H9 (cell line): ENCODE results near the gene PRDM4. TPM values are rescaled to one million over a fixed set of nuclear protein-coding genes. Genes with fewer than 3 reads are reported as not detected.

Source experiments
- DNase-seq: peaks from one replicate; pipeline ENCODE4 v3.0.0-alpha.2; 2017
- H2AFZ ChIP-seq: one replicate; pipeline ENCODE4 v1.6.1; 2013; ENCODE audit warnings: mild to moderate bottlenecking, low read length, control low read depth, moderate library complexity
- H2AK5ac ChIP-seq: 2 replicates; pipeline ENCODE4 v1.6.1; 2013; ENCODE audit warnings: low read length, control low read depth, mixed read lengths; ENCODE audit not compliant: insufficient read length
- H2BK120ac ChIP-seq: one replicate; pipeline ENCODE4 v1.6.1; 2013; ENCODE audit warnings: low read depth, mild to moderate bottlenecking, low read length, control low read depth, inconsistent platforms; ENCODE audit not compliant: poor library complexity, severe bottlenecking
- H2BK12ac ChIP-seq: 2 replicates; pipeline ENCODE4 v1.6.1; 2013; ENCODE audit warnings: low read length, control low read depth, mixed read lengths, low read depth; ENCODE audit not compliant: insufficient read length
- H2BK15ac ChIP-seq: 2 replicates; pipeline ENCODE4 v1.6.1; 2013; ENCODE audit warnings: low read depth, low read length, control low read depth
- H2BK20ac ChIP-seq: one replicate; pipeline ENCODE4 v1.6.1; 2013; ENCODE audit warnings: low read depth, mild to moderate bottlenecking, low read length, control low read depth, inconsistent platforms; ENCODE audit not compliant: poor library complexity, severe bottlenecking
- H2BK5ac ChIP-seq: 2 replicates; pipeline ENCODE4 v1.6.1; 2013; ENCODE audit warnings: low read length, control low read depth, mixed read lengths; ENCODE audit not compliant: insufficient read length
- H3K14ac ChIP-seq: 2 replicates; pipeline ENCODE4 v1.6.1; 2013; ENCODE audit warnings: low read length, control low read depth; ENCODE audit not compliant: insufficient read depth
- H3K18ac ChIP-seq: 2 replicates; pipeline ENCODE4 v1.6.1; 2013; ENCODE audit warnings: low read depth, mild to moderate bottlenecking, mixed read lengths, low read length, control low read depth; ENCODE audit not compliant: insufficient read length
- H3K23ac ChIP-seq: 2 replicates; pipeline ENCODE4 v1.6.1; 2013; ENCODE audit warnings: low read length, control low read depth, mixed read lengths, low read depth; ENCODE audit not compliant: insufficient read length
- H3K23me2 ChIP-seq: 2 replicates; pipeline ENCODE4 v1.6.1; 2013; ENCODE audit warnings: low read depth, mild to moderate bottlenecking, mixed read lengths, low read length, control low read depth; ENCODE audit not compliant: insufficient read length, poor library complexity, severe bottlenecking
- H3K27ac ChIP-seq: 2 replicates; pipeline ENCODE4 v1.5.1; 2013; ENCODE audit warnings: low read length, control low read depth, mixed read lengths, low read depth; ENCODE audit not compliant: insufficient read length
- H3K27me3 ChIP-seq: 2 replicates; pipeline ENCODE4 v1.6.1; 2013; ENCODE audit warnings: low read length, control low read depth, inconsistent platforms; ENCODE audit not compliant: insufficient read depth
- H3K4ac ChIP-seq: 2 replicates; pipeline ENCODE4 v1.6.1; 2013; ENCODE audit warnings: low read depth, mild to moderate bottlenecking, control low read depth, inconsistent platforms, low read length, moderate library complexity
- H3K4me1 ChIP-seq: 2 replicates; pipeline ENCODE4 v1.6.1; 2013; ENCODE audit warnings: low read length, control low read depth, inconsistent platforms; ENCODE audit not compliant: insufficient read depth
- H3K4me2 ChIP-seq: 2 replicates; pipeline ENCODE4 v1.6.1; 2013; ENCODE audit warnings: low read length, control low read depth, mixed read lengths; ENCODE audit not compliant: insufficient read length, insufficient read depth
- H3K56ac ChIP-seq: 2 replicates; pipeline ENCODE4 v1.6.1; 2013; ENCODE audit warnings: low read depth, mild to moderate bottlenecking, mixed read lengths, low read length, control low read depth; ENCODE audit not compliant: insufficient read length
- H3K79me1 ChIP-seq: 2 replicates; pipeline ENCODE4 v1.6.1; 2013; ENCODE audit warnings: low read depth, mild to moderate bottlenecking, moderate library complexity, low read length, control low read depth, inconsistent platforms; ENCODE audit not compliant: insufficient read depth, poor library complexity, severe bottlenecking
- H3K79me2 ChIP-seq: 2 replicates; pipeline ENCODE4 v1.6.1; 2013; ENCODE audit warnings: low read length, control low read depth, inconsistent platforms; ENCODE audit not compliant: insufficient read depth
- H3K9ac ChIP-seq: 2 replicates; pipeline ENCODE4 v1.6.1; 2013; ENCODE audit warnings: low read length, control low read depth, mixed read lengths; ENCODE audit not compliant: insufficient read length; ENCODE audit errors: extremely low read depth
- H3K9me3 ChIP-seq: one replicate; pipeline ENCODE4 v1.6.1; 2013; ENCODE audit warnings: low read depth, low read length, inconsistent platforms; ENCODE audit not compliant: control insufficient read depth
- H3T11ph ChIP-seq: one replicate; pipeline ENCODE4 v1.6.1; 2013; ENCODE audit warnings: mild to moderate bottlenecking, low read length, control low read depth, inconsistent platforms
- H4K20me1 ChIP-seq: one replicate; pipeline ENCODE4 v1.6.1; 2013; ENCODE audit not compliant: control insufficient read depth, insufficient read length, insufficient read depth
- H4K5ac ChIP-seq: 2 replicates; pipeline ENCODE4 v1.6.1; 2013; ENCODE audit warnings: low read depth, mild to moderate bottlenecking, mixed read lengths, low read length, control low read depth; ENCODE audit not compliant: insufficient read length
- H4K8ac ChIP-seq: replicated peaks from 2 replicates; pipeline ENCODE4 v1.6.1; 2013; ENCODE audit warnings: low read length, control low read depth, mixed read lengths, low read depth; ENCODE audit not compliant: insufficient read length
- H4K91ac ChIP-seq: 2 replicates; pipeline ENCODE4 v1.6.1; 2013; ENCODE audit warnings: low read depth, mild to moderate bottlenecking, moderate library complexity, mixed read lengths, low read length, control low read depth; ENCODE audit not compliant: insufficient read length
- H3K27ac Mint-ChIP-seq, 3 experiments: 2 replicates in 2 of 3; 3 replicates in 1 of 3; pipeline ENCODE4 v1.8.0; 2020 to 2021; ENCODE audit warnings: mixed read lengths in 3 of 3, mild to moderate bottlenecking in 1 of 3, moderate library complexity in 1 of 3
- H3K27me3 Mint-ChIP-seq: 2 replicates; pipeline ENCODE4 v1.8.0; 2021; ENCODE audit warnings: low read depth, mild to moderate bottlenecking, moderate library complexity, mixed read lengths
- H3K36me3 Mint-ChIP-seq, 3 experiments: 2 replicates in 2 of 3; 3 replicates in 1 of 3; pipeline ENCODE4 v1.8.0; 2020 to 2021; ENCODE audit warnings: low read depth in 3 of 3, mixed read lengths in 3 of 3; ENCODE audit not compliant: insufficient read depth in 1 of 3
- H3K4me1 Mint-ChIP-seq, 2 experiments: 2 replicates each; pipeline ENCODE4 v1.8.0; 2020; ENCODE audit warnings: mixed read lengths in 2 of 2
- H3K4me3 Mint-ChIP-seq, 2 experiments: 2 replicates in 1 of 2; 3 replicates in 1 of 2; pipeline ENCODE4 v1.8.0; 2020 to 2021; ENCODE audit warnings: mild to moderate bottlenecking in 2 of 2, mixed read lengths in 2 of 2, moderate library complexity in 1 of 2
- H3K9me3 Mint-ChIP-seq, 2 experiments: 2 replicates in 1 of 2; 3 replicates in 1 of 2; pipeline ENCODE4 v1.8.0; 2020; ENCODE audit warnings: mild to moderate bottlenecking in 2 of 2, mixed read lengths in 2 of 2, moderate library complexity in 1 of 2
- WGBS: extraction: QIAGEN DNeasy Blood & Tissue Kit; methylation state at CpG from one replicate; pipeline ENCODE4 v1.1.7; 2013; ENCODE audit warnings: missing lambda C conversion rate, low lambda C conversion rate, mixed read lengths; ENCODE audit not compliant: insufficient read length; ENCODE audit errors: extremely low coverage; 5-methylcytosine and 5-hydroxymethylcytosine counted together
- total RNA-seq: library from RNA; stranded (reverse); gene quantifications from 2 replicates; pipeline ENCODE4 v1.2.1, GENCODE V29; 2021
- TF ChIP-seq, protein P1 (sequence below): fragments of 200-600 bp; sonication (generic); conservative IDR thresholded peaks from 3 replicates; pipeline ENCODE4 v1.8.0; 2021; ENCODE audit warnings: antibody characterized with exemption, mild to moderate bottlenecking

Gene PRDM4
- total RNA-seq, 1 experiment from 2014 or later: 24.4 TPM

- Histone ChIP-seq H2BK120ac (no peak overlapping the region), H4K91ac (no peak overlapping the region), H3K4me1 (no peaks in the 10 kb centered on the region), H2BK12ac (no peak overlapping the region), H3K79me2 (no peaks in the 10 kb centered on the region), H2AFZ (no peak overlapping the region), H3K4ac (no peak overlapping the region), H3K14ac (no peak overlapping the region), H4K8ac (no peak overlapping the region), H3K23me2 (peaks cover 9% of the 10 kb centered on the region), H2BK15ac (no peak overlapping the region), H3K4me2 (peak overlapping the region; percentile 53), H3K27ac (no peak overlapping the region), H3K56ac (no peak overlapping the region), H3K23ac (no peak overlapping the region), H3K9me3 (no peaks in the 10 kb centered on the region), H2BK20ac (no peak overlapping the region), H3T11ph (no peak overlapping the region), H2AK5ac (no peak overlapping the region), H3K9ac (no peak overlapping the region), H3K27me3 (peaks cover 30% of the 10 kb centered on the region), H3K18ac (no peak overlapping the region), H3K79me1 (no peaks in the 10 kb centered on the region), H4K20me1 (no peaks in the 10 kb centered on the region), H2BK5ac (no peak overlapping the region), H4K5ac (no peak overlapping the region)
- peak overlapping the region; percentile 41 to 76 for H3K4me3 Mint-ChIP-seq
- no peaks in the 10 kb centered on the region for H3K9me3 Mint-ChIP-seq
- H3K36me3 Mint-ChIP-seq: no peaks in the 10 kb centered on the region
- TF ChIP-seq, protein P1, sequence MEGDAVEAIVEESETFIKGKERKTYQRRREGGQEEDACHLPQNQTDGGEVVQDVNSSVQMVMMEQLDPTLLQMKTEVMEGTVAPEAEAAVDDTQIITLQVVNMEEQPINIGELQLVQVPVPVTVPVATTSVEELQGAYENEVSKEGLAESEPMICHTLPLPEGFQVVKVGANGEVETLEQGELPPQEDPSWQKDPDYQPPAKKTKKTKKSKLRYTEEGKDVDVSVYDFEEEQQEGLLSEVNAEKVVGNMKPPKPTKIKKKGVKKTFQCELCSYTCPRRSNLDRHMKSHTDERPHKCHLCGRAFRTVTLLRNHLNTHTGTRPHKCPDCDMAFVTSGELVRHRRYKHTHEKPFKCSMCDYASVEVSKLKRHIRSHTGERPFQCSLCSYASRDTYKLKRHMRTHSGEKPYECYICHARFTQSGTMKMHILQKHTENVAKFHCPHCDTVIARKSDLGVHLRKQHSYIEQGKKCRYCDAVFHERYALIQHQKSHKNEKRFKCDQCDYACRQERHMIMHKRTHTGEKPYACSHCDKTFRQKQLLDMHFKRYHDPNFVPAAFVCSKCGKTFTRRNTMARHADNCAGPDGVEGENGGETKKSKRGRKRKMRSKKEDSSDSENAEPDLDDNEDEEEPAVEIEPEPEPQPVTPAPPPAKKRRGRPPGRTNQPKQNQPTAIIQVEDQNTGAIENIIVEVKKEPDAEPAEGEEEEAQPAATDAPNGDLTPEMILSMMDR: peak; percentile 61
- no peak overlapping the region for H3K27ac Mint-ChIP-seq
- H3K4me1 Mint-ChIP-seq: peaks cover 7 to 13% of the 10 kb centered on the region in 2 experiments
- peaks cover 95% of the 10 kb centered on the region for H3K27me3 Mint-ChIP-seq
- DNase-seq: peak; percentile 91
- WGBS: no CpG with 5 or more reads among the region's 66 CpGs
Observed at GRCh38 chr12:107775093-107775721, 14.3 kb upstream of the PRDM4 start.
